Measurements from ENCODE around the gene PTPRE.

Gene PTPRE

DNA sequence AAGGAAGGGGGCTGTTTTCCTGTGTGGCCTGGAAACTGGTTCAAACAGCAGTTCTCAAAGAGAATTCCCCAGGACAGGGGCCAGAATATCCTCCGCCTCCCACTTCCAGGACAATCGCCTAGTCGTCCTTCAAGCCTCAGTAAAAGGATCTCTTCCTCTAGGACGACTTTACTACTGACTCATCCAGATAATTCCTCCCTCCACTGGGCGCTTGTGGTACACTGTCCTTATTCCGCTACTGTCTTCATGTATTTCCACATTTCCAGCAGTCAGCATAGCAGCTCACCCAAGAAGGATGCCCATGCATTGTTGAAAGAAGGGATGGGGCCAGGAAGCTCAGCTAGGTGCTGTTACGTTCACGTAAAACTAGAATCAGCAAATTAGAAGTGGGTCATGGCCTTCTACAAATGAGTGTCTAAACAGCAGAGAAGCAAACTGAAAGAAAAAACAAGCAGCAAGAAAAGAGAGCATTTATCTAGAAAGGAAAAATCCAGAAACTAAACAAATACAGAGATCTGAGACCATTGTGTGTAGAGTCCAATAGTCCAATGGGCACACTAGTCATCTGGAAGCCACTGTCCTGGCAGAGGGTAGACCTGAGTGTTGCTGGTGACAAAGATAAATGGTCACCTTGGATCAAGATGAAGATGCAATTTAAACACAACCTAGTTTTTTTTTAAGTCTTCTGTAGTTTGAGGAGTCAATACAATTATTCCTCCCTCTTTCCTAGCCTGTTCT lies 40.5 kb upstream of the PTPRE start:
- H3K36me3 ChIP-seq (ENCODE audit: insufficient read depth, low read length): no peaks in the 10 kb centered on the region
- peaks cover 2% of the 10 kb centered on the region; the same call in 1 of the 2 replicates for H3K9me3 ChIP-seq (ENCODE audit: insufficient read depth, low read depth, low read length)
- no peaks in the 10 kb centered on the region for H3F3A ChIP-seq (ENCODE audit: low read depth)
- H4K20me1 ChIP-seq (ENCODE audit: insufficient read depth, low read length, poor library complexity, severe bottlenecking): no peaks in the 10 kb centered on the region
- no peaks in the 10 kb centered on the region for H3K9me2 ChIP-seq (replicated peaks; ENCODE audit: low read depth, low read length)
- no peak overlapping the region for H3K4me2 ChIP-seq (ENCODE audit: low read depth, low read length, poor library complexity, severe bottlenecking)
- H3K4me1 ChIP-seq (ENCODE audit: insufficient read depth, low read length, poor library complexity, severe bottlenecking): no peaks in the 10 kb centered on the region
- H3K27me3 ChIP-seq (ENCODE audit: insufficient read depth, low read length, poor library complexity, severe bottlenecking): no peaks in the 10 kb centered on the region
- TF ChIP-seq, protein P1, sequence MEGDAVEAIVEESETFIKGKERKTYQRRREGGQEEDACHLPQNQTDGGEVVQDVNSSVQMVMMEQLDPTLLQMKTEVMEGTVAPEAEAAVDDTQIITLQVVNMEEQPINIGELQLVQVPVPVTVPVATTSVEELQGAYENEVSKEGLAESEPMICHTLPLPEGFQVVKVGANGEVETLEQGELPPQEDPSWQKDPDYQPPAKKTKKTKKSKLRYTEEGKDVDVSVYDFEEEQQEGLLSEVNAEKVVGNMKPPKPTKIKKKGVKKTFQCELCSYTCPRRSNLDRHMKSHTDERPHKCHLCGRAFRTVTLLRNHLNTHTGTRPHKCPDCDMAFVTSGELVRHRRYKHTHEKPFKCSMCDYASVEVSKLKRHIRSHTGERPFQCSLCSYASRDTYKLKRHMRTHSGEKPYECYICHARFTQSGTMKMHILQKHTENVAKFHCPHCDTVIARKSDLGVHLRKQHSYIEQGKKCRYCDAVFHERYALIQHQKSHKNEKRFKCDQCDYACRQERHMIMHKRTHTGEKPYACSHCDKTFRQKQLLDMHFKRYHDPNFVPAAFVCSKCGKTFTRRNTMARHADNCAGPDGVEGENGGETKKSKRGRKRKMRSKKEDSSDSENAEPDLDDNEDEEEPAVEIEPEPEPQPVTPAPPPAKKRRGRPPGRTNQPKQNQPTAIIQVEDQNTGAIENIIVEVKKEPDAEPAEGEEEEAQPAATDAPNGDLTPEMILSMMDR (conservative IDR thresholded peaks at IDR 0.05; ENCODE audit: low read length): no peak
- TF ChIP-seq EZH2phosphoT487 (IDR thresholded peaks at IDR 0.05; ENCODE audit: borderline replicate concordance): no peak
- H2AFZ ChIP-seq (ENCODE audit: low read length): no peak overlapping the region
- H3K4me3 ChIP-seq (ENCODE audit: low read length, poor library complexity, severe bottlenecking): no peak overlapping the region
- no peaks in the 10 kb centered on the region for H3K79me2 ChIP-seq (ENCODE audit: insufficient read depth, low read length)
- H3K9ac ChIP-seq (ENCODE audit: low read depth, low read length, poor library complexity, severe bottlenecking): no peak overlapping the region

DNA sequence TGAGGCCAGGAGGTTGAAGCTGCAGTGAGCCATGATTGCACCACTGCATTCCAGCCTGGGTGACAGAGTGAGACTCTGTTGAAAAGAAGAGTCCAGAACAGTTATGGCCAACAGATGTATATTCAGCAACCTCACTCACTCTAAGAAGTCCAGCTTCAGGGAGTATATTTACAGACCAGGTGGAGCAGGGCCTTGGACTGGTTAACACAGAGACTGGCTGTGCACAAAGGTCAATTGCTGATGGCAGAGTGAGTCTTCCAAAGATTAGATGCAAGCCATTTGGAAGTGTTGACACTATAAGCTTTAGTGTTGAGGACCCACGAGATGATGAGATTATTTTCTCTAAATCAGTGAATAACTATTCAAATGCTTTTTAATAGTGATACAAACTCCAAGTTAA lies 39.1 kb upstream of the PTPRE start:
- H3K27me3 ChIP-seq (ENCODE audit: insufficient read depth, low read length, poor library complexity, severe bottlenecking): no peaks in the 10 kb centered on the region
- no peak overlapping the region for H3K4me2 ChIP-seq (ENCODE audit: low read depth, low read length, poor library complexity, severe bottlenecking)
- no peak for TF ChIP-seq EZH2phosphoT487 (IDR thresholded peaks at IDR 0.05; ENCODE audit: borderline replicate concordance)
- TF ChIP-seq, protein P1 (conservative IDR thresholded peaks at IDR 0.05; ENCODE audit: low read length): no peak
- no peaks in the 10 kb centered on the region for H3F3A ChIP-seq (ENCODE audit: low read depth)
- H3K36me3 ChIP-seq (ENCODE audit: insufficient read depth, low read length): no peaks in the 10 kb centered on the region
- H3K9ac ChIP-seq (ENCODE audit: low read depth, low read length, poor library complexity, severe bottlenecking): no peak overlapping the region
- H3K4me1 ChIP-seq (ENCODE audit: insufficient read depth, low read length, poor library complexity, severe bottlenecking): no peaks in the 10 kb centered on the region
- no peaks in the 10 kb centered on the region for H3K9me2 ChIP-seq (replicated peaks; ENCODE audit: low read depth, low read length)
- no peaks in the 10 kb centered on the region for H4K20me1 ChIP-seq (ENCODE audit: insufficient read depth, low read length, poor library complexity, severe bottlenecking)
- H3K4me3 ChIP-seq (ENCODE audit: low read length, poor library complexity, severe bottlenecking): no peak overlapping the region
- H3K9me3 ChIP-seq (ENCODE audit: insufficient read depth, low read depth, low read length): peaks cover 2% of the 10 kb centered on the region; the same call in 1 of the 2 replicates
- no peaks in the 10 kb centered on the region for H3K79me2 ChIP-seq (ENCODE audit: insufficient read depth, low read length)
- no peak overlapping the region for H2AFZ ChIP-seq (ENCODE audit: low read length)

DNA sequence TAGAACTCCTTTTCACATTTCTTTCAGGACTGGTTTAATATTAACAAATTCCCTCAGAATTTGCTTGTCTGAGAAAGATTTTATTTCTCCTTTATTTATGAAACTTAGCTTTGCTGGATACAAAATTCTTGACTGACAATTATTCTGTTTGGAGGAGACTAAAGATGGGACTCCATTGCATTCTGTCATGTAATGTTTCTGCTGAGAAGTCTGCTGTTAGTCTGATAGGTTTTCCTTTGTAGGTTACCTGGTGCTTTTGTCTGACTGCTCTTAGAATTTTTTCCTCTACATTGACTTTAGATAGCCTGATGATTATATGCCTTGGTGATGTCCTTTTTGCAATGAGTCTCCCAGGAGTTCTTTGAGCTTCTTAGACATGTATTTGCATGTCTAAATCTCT lies 37.6 kb upstream of the PTPRE start:
- Histone ChIP-seq H3K27me3 (ENCODE audit: insufficient read depth, low read length, poor library complexity, severe bottlenecking) (no peaks in the 10 kb centered on the region), H3K36me3 (ENCODE audit: insufficient read depth, low read length) (no peaks in the 10 kb centered on the region), H2AFZ (ENCODE audit: low read length) (no peak overlapping the region), H3K9me2 (replicated peaks; ENCODE audit: low read depth, low read length) (no peaks in the 10 kb centered on the region), H4K20me1 (ENCODE audit: insufficient read depth, low read length, poor library complexity, severe bottlenecking) (no peaks in the 10 kb centered on the region), H3K4me3 (ENCODE audit: low read length, poor library complexity, severe bottlenecking) (no peak overlapping the region), H3F3A (ENCODE audit: low read depth) (no peaks in the 10 kb centered on the region), H3K9me3 (ENCODE audit: insufficient read depth, low read depth, low read length) (peaks cover 2% of the 10 kb centered on the region; the same call in 1 of the 2 replicates), H3K9ac (ENCODE audit: low read depth, low read length, poor library complexity, severe bottlenecking) (no peak overlapping the region), H3K4me1 (ENCODE audit: insufficient read depth, low read length, poor library complexity, severe bottlenecking) (no peaks in the 10 kb centered on the region), H3K79me2 (ENCODE audit: insufficient read depth, low read length) (no peaks in the 10 kb centered on the region), H3K4me2 (ENCODE audit: low read depth, low read length, poor library complexity, severe bottlenecking) (no peak overlapping the region)
- TF ChIP-seq EZH2phosphoT487 (IDR thresholded peaks at IDR 0.05; ENCODE audit: borderline replicate concordance): no peak
- TF ChIP-seq, protein P1 (conservative IDR thresholded peaks at IDR 0.05; ENCODE audit: low read length): no peak

Measured in Loucy (cell line).